ENCODE measurements around the gene ADAM15. TPM values are rescaled to one million over a fixed set of nuclear protein-coding genes. Genes with fewer than 3 reads are reported as not detected.

ADAM15 gene
- total and polyA plus RNA-seq, 2 of the 8 experiments (the other 6 are each of a cell fraction or from before 2014, with no cell fraction given), result 32.9 to 37.6 TPM

- TF ChIP-seq, protein P1, sequence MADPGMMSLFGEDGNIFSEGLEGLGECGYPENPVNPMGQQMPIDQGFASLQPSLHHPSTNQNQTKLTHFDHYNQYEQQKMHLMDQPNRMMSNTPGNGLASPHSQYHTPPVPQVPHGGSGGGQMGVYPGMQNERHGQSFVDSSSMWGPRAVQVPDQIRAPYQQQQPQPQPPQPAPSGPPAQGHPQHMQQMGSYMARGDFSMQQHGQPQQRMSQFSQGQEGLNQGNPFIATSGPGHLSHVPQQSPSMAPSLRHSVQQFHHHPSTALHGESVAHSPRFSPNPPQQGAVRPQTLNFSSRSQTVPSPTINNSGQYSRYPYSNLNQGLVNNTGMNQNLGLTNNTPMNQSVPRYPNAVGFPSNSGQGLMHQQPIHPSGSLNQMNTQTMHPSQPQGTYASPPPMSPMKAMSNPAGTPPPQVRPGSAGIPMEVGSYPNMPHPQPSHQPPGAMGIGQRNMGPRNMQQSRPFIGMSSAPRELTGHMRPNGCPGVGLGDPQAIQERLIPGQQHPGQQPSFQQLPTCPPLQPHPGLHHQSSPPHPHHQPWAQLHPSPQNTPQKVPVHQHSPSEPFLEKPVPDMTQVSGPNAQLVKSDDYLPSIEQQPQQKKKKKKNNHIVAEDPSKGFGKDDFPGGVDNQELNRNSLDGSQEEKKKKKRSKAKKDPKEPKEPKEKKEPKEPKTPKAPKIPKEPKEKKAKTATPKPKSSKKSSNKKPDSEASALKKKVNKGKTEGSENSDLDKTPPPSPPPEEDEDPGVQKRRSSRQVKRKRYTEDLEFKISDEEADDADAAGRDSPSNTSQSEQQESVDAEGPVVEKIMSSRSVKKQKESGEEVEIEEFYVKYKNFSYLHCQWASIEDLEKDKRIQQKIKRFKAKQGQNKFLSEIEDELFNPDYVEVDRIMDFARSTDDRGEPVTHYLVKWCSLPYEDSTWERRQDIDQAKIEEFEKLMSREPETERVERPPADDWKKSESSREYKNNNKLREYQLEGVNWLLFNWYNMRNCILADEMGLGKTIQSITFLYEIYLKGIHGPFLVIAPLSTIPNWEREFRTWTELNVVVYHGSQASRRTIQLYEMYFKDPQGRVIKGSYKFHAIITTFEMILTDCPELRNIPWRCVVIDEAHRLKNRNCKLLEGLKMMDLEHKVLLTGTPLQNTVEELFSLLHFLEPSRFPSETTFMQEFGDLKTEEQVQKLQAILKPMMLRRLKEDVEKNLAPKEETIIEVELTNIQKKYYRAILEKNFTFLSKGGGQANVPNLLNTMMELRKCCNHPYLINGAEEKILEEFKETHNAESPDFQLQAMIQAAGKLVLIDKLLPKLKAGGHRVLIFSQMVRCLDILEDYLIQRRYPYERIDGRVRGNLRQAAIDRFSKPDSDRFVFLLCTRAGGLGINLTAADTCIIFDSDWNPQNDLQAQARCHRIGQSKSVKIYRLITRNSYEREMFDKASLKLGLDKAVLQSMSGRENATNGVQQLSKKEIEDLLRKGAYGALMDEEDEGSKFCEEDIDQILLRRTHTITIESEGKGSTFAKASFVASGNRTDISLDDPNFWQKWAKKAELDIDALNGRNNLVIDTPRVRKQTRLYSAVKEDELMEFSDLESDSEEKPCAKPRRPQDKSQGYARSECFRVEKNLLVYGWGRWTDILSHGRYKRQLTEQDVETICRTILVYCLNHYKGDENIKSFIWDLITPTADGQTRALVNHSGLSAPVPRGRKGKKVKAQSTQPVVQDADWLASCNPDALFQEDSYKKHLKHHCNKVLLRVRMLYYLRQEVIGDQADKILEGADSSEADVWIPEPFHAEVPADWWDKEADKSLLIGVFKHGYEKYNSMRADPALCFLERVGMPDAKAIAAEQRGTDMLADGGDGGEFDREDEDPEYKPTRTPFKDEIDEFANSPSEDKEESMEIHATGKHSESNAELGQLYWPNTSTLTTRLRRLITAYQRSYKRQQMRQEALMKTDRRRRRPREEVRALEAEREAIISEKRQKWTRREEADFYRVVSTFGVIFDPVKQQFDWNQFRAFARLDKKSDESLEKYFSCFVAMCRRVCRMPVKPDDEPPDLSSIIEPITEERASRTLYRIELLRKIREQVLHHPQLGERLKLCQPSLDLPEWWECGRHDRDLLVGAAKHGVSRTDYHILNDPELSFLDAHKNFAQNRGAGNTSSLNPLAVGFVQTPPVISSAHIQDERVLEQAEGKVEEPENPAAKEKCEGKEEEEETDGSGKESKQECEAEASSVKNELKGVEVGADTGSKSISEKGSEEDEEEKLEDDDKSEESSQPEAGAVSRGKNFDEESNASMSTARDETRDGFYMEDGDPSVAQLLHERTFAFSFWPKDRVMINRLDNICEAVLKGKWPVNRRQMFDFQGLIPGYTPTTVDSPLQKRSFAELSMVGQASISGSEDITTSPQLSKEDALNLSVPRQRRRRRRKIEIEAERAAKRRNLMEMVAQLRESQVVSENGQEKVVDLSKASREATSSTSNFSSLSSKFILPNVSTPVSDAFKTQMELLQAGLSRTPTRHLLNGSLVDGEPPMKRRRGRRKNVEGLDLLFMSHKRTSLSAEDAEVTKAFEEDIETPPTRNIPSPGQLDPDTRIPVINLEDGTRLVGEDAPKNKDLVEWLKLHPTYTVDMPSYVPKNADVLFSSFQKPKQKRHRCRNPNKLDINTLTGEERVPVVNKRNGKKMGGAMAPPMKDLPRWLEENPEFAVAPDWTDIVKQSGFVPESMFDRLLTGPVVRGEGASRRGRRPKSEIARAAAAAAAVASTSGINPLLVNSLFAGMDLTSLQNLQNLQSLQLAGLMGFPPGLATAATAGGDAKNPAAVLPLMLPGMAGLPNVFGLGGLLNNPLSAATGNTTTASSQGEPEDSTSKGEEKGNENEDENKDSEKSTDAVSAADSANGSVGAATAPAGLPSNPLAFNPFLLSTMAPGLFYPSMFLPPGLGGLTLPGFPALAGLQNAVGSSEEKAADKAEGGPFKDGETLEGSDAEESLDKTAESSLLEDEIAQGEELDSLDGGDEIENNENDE (IDR thresholded peaks at IDR 0.05; ENCODE audit: insufficient replicate concordance, low read length), result no peak
- TF ChIP-seq CTBP2 (IDR thresholded peaks at IDR 0.05; ENCODE audit: borderline replicate concordance, insufficient read depth, insufficient read length, low read length) (no peak), CHD1 (IDR thresholded peaks at IDR 0.05; ENCODE audit: low read depth, low read length) (no peak), RBBP5 (IDR thresholded peaks at IDR 0.05; ENCODE audit: borderline replicate concordance, low read depth, low read length) (no peak), KDM5A (IDR thresholded peaks at IDR 0.05; ENCODE audit: low read length) (no peak), GABPA (IDR thresholded peaks at IDR 0.05; ENCODE audit: borderline replicate concordance, insufficient read depth, low read length) (no peak), SP4 (IDR thresholded peaks at IDR 0.05; ENCODE audit: low read length) (no peak), CREB1 (IDR thresholded peaks at IDR 0.05) (no peak), TBP (IDR thresholded peaks at IDR 0.05; ENCODE audit: low read depth, low read length) (no peak), TEAD4 (IDR thresholded peaks at IDR 0.05; ENCODE audit: low read depth, low read length) (no peak), CEBPB (IDR thresholded peaks at IDR 0.05; ENCODE audit: low read depth, low read length) (no peak)
These were observed 15.2 kb upstream of the ADAM15 start (continued) for GRCh38 chr1:155035936-155036335.

Measured in H1 (cell line).